ENCODE results near the gene SPNS2.

SPNS2 gene

DNA sequence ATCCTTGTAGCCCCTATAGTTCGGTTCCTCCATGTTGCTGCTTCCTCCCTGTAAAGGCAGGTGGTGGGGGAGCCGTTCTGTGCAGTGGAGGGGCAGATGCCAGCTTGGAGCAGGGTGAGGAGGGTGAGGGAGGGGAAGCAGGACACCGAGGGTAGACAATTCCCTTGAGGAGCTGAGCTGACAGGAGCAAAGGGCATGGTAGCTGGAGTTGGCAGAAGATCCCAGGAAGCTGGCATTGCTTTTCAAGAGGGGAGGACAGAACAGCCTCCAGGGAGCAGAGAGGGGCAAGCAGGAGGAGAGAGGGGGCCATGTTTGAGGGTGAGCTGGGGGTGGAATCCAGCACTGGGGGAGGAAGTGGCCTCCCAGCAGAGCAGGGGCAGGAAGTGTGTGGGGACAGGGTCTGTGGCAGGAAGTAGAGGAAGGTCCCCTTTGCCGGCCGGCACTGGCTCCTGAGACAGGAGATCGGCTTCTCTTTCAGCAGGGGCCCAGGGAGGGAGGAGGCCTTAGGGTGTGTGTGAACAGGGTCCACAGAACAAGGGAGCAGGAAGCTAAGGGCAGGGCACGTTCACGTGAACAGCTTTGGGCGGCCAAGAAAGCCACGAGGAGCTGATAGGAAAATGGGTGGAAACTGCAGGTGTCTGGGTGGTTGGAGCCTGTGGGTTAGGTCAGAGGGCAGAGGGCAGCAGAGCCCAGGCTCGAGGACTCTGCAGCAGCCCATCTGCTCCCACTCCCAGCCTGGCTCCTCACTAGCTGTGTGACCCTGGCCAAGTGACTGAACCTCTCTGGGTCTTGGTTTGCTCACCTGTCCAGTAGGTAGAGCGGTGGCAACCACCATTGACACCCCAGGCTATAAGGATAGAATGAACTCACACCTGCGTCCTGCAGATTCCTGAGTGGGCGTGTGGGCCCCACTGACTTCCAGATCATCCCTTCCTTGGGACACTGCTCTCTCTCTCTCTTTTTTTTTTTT lies 17.5 kb upstream of the SPNS2 start:
- DNase-seq (ENCODE audit: low read depth): peak; percentile 33

DNA sequence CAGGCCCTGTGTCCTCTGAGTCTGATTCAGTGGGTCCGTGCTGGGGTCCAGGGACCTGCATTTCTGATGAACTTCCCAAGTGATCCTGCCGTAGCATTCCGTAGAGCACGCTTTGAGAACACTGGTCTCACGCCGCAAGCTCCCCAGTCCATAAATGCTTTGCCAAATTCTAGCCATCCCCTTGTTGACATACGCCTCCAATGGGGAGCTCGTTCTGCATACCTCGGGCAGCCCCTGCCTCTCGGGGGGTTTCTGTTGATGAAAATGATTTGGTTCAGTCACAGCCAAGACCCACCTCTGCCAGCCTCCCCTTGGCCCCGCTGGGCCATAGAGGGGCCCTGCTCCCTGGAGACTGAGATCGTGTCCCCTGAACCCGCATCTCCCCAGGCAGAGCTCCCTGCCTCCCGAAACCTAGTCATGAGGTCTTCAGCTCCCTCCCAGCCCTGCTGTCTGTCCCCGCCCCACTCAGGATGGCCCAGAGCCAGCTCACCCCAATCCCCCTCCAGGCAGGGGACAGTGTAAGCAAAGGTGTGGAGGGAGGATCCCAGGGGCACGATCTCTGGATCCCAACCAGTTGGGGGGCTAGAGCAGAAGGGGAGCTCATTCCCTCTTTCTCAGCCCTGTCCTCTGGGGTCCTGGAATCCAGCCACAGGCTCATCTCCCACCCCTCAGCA lies 16.2 kb upstream of the SPNS2 start:
- no peak for DNase-seq (ENCODE audit: low read depth)

DNA sequence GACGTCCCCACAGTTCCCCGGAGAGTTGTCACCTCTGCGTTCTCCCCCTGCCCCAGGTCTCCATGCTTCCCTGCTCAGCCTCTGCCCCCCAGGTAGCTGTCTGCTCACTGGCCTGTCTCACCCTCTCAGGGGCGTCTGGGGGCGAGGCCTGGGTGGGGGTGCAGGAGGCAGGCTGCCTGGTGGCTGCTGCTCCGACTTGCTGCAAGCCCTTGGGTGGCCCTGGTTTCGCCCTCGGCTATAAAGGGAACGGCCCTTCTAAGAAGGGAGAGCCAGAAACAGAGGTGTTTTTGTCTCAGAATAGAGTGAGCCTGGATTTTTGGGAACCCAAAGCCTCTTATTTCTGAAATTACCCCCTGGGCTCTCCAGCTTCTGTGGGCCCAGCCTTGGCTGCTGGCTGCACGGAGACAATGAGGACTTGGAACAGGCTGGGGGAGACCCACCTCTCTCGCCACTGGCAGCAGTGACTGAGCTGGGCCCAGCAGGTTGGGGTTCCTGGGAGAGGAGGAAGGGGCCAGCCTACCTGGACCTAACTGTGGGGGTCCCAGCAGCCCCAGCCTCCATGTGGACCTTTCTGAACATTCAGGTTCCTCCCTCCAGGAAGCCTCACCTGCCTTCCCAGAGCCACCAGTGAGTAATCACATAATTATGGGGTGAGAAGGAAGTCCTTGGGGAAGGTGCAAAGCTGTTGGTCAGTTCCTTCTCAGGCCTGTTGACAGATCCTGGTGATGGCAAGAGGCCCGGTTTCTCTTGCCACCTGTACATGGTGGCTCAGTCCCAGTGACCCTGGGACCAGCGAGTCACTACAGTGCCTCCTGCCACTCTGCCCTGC lies 15.5 kb upstream of the SPNS2 start:
- DNase-seq (ENCODE audit: low read depth): no peak

DNA sequence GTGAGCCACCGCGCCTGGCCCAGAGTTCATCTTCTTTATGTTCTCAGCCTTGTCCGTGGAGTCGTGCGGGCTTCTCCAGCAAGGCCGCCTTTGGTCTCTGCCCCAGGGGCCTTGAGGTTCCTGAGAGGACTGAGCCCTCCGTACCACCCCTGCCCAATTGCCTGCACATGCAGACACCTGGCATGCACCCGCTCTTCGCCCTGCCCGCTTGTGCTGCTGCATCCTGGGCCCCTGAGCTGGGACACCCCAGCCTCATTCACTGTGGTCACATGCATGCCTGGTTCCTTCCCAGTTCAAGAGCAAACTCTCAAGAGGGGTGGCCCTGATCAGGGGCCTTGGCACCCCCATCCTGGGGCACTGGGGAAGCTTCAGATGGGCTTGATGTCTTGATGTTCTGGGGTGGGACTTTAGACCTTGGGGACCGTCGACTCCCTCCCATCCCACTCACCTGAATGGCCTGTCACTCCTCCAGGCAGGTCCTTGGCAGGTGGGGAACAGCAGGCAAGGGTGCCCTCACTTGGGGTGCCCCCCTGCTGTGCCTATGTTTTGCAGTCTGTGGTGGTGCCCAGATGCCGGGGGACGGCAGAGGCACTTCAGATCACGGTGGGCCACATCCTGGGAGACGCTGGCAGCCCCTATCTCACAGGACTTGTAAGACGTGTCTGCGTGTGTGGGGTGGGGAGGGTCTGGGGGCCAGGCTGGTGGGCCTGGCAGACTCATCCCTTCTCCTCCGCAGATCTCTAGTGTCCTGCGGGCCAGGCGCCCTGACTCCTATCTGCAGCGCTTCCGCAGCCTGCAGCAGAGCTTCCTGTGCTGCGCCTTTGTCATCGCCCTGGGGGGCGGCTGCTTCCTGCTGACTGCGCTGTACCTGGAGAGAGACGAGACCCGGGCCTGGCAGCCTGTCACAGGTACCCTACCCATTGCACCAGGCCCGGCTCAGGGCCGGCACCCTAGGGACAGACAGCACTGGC lies 12.7 kb upstream of the SPNS2 start:
- DNase-seq (ENCODE audit: low read depth): peak; percentile 38

DNA sequence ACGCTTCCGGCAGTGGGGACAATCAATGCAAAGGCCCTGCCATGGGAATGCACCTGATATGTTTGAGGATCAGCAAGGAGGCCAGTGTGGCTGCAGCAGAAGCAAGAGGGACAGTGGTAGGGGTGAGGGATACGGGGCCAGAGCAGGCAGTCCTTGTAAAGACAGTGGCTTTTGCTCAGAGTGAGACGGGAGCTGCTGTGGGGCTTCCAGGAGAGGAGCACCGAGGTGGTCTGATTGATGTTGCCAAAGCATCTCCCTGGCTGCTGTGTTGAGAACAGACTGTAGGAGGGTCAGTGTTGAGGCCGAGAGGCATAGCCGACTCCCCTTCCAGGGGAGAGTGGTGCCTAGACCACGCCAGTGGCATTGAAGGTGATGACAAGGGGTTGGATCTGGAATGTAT lies 11.4 kb upstream of the SPNS2 start:
- no peak for DNase-seq (ENCODE audit: low read depth)

DNA sequence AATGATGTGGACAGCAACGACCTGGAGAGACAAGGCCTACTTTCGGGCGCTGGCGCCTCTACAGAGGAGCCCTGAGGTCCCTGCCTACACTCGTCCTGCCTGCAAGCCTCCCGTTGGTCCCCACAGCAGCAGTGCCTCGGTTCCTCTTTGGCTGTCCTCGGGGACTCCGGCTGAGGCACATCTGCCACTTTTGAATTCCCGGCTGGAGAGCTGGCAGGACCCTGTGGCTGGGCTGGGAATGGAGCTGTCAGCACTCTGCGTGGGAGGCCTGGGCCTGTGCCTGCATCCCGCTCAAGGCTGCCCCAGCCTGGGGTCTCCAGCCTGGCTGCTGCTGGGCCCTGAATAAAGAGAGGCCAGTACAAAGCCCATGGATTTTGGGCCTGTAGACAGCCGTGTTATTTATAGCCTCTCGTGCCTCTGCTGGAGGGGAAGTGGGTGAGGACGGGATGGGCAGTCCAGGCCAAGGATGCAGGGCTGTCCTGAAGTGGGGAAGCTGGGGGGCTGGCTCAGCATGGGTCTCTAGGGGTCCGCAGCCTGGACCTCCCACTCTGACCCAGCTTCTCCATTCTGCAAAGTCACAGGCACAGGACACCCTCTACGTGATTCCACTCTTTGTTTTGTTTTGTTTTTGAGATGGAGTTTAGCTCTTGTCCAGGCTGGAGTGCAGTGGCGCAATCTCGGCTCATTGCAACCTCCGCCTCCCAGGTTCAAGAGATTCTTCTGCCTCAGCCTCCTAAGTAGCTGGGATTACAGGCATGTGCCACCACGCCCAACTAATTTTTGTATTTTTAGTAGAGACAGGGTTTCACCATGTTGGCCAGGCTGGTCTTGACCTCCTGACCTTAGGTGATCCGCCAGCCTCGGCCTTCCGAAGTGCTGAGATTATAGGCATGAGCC lies 10.6 kb upstream of the SPNS2 start:
- DNase-seq (ENCODE audit: low read depth): no peak

DNA sequence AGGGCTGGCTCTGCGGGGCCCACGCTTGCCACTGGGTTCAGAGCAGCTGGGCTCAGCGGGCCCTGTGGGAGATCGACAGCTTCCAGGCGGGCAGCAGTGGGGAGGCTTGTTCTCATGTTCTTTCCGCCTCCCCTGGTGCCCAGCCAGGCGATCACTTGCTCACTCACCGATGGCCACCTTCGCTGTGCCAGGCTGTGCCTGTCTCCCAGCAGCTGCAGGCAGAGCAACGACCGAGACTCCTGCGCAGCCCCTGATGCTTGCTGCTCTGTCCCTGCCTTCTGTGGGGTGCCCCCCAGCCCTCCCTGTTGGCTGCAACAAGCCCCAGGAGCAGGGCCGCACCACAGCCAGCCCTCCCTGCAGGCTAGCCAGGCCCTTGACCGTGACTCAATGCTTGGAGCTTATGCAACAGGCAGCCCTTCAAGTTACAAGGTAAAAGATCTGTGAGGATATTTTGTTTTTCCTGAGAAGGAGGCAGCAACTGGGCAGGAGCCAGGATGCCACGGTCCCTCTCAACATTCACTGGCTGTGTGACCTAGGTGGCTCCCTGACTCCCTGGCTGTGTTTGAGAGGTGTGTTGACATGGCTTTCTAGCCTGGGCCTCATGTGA lies 9.6 kb upstream of the SPNS2 start:
- no peak for DNase-seq (ENCODE audit: low read depth)

DNA sequence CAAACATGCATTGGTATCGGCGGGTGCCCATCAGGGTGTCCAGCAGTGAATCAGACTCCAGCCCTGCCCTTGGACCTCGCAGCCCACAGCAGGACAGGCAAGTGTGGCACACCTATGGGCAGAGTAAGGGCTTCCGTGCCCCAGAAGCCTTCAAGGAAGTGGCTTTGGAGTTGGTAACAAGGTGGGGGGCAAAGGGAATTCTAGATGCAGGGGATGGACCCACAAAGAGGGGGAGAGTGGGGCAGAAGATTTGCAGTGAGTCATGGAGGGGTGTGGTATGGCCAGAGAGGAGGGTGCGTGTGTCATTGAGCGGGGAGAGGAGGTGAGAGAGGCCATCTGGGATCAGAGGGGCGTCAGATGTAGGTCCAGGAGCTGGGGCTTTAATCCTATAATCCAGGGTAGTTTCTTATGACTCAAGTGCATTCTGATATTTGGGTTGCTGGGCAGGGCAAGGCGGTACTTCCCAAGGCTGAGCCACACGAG lies 8.5 kb upstream of the SPNS2 start:
- no peak for DNase-seq (ENCODE audit: low read depth)

DNA sequence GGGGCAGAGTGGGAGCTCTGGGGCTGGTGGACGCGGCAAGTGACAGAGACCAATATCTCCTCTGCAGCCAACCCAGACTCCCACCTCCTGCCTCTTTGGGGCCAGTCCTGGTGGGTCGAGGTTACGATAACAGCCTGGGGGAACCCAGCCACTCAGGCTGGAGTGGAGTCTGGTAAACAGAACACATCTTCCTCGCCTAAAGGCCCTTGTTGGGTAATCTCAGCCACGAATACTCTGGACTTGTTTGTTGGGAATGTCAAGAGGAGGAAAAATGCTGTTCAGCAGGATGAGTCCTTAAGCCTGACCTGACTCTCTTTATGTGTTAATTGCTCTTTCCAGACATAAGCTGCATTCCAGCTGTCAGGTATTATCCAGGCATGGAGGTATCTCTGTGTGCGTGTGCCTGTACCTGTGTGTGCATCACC lies 8.0 kb upstream of the SPNS2 start:
- no peak for DNase-seq (ENCODE audit: low read depth)

DNA sequence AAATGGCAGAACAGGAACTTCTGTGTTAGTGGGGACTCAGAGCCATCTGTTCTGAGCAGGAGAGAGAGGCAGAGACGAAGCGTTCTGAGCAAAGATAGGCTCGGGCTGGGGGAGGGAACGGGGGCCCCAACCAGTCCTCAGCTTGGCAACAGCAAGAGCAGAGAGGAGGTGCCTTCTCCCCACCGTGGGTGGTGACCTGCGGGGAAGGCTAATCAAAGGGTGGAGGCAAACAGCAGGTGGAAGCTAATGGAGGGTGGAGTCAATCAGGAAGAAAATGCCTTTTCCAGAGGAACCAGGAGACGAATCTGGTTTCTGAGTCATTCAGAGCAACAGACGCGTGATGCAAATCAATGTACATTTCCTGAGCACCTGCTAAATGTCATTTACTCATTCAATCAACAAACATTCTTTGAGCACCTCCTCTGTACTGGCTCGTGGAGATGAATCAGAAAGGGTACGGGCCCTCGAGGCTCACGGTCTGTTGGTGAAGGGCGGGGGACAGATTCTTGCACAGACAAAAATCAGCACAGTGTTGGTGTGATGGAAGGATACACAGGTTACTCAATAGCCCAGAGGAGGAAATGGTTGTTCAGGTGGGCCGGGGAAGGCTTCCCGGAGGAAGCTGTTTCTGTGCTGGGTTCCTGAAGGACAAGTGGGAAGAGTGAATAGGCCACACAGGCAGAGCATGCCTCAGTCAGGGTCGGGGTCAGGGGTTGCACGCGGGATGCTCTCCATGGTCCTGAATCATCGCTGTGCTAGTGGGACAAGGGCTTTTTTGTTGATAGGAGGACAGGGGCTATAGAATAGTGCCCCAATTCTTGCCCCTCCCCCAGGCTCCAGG lies 5.7 kb upstream of the SPNS2 start:
- no peak for DNase-seq (ENCODE audit: low read depth)

DNA sequence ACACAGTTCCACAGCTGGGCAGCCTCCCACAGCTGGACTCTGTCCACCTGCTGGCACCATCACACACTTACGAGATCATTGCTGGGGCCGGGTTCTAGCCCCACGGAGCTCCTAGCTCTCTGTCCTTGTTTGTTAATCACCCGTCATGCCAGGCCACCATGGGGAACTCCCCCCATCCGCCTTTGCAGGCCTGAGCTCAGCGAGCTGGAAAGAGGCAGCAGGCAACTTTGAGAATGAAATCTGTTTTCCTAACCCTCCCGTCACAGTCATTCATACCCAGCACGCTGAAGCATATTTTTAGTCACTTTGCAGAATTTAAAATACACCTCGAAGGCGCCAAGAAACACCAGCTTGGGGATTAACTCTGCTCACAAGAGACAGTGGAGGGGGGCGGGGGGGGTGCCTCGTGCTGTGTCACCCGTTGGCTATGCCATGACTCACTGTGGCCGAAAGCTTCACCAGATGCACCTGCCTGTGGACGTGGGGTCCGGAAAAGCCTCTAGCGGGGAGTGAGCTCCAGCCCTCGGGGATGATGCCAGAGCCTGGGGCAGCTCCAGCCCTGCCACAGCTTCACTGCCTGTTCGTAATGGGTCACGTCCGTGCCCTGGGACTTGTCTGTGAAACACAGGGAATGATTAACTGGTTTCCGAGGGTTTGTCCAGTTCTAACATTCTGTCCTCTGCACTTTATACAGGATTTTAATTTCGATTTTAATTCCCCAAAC lies 1.4 kb upstream of the SPNS2 start:
- DNase-seq (ENCODE audit: low read depth): no peak

DNA sequence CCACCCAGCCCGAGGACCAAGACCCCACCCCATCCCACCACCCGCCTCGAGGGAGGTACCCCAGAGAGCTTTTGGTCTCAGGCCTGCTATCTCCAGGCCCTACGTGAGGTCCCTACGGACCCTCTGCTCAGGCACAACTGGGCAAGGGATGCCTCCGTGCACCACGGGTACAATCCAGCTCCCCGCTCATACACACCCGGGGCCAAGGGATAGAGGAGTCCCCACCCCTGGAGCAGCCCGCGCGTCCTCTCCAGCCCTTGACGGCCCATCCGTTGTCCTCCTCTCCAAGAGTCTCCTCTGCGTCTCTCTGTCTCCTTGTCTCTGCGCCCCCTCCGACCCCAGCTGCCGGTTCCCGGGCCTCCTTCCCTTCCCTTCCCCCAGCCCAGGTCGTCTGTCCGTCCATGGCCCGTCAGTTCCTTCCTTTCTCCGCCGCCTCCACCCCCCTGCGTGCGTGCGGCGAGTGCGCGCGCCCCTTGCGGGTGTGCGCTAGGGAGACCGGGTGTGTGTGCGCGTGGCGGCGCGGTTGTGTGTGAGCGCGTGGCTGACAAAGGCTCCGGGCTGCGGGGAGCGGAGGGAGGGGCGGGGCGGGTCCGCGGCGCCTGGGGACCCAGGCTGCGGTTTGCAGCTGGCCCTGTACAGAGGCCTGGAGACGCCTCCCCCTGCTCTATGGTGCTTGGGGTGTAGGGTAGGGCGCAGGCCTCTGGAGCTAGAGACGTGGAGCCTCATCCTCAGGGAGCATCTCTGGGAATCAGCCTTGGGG lies 930 bp downstream of the SPNS2 start:
- DNase-seq (ENCODE audit: low read depth): no peak

DNA sequence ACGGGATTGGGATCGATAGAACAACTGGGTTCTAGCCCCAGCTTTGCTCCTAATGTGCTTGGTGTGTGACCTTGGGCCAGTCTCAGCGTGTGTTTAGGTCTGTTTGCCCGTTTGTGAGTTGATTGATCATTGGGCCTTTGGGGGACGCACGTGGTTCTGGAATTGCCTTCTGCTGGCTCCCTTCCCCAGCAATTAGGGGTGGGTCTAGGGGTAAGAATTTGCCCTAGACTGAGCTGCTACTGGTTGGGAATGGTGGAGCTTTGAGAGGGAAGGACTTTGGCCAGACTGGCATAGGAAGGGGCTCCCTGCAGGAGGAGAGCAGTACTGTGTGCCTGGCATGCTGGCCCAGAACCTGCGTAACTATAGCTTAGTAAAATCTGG lies 1.5 kb downstream of the SPNS2 start:
- no peak for DNase-seq (ENCODE audit: low read depth)

DNA sequence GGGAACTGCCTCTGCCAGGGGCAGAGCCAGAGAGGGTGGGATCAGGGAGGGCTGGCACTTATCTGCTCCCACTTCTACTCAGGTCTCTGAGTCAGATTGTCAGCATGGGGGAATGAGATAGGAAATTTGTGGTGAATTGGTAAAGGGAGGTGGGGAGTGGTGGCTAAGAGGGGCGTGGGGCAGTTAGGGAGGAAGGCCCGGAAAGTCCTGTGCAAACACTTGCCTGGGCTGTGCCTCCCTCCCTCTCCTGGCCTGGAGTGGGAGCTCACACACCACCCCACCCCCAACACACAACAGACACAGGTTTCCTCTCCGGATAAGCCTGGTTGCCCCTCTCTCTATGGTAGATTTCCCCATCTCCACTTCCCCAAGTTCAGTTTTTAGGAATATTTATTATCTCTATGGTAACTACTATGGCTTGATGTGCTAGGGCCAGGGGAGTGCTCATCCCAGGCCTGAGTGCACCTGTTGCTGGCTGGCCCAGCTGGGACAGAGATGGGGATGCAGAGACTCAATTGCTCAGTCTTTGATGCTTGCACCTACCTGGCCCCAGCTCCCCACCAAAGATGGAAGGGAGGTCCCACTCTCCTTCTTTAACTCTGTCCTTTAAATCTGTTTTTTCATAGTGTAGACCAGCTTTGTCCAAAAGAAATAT lies 2.7 kb downstream of the SPNS2 start:
- DNase-seq (ENCODE audit: low read depth): no peak

DNA sequence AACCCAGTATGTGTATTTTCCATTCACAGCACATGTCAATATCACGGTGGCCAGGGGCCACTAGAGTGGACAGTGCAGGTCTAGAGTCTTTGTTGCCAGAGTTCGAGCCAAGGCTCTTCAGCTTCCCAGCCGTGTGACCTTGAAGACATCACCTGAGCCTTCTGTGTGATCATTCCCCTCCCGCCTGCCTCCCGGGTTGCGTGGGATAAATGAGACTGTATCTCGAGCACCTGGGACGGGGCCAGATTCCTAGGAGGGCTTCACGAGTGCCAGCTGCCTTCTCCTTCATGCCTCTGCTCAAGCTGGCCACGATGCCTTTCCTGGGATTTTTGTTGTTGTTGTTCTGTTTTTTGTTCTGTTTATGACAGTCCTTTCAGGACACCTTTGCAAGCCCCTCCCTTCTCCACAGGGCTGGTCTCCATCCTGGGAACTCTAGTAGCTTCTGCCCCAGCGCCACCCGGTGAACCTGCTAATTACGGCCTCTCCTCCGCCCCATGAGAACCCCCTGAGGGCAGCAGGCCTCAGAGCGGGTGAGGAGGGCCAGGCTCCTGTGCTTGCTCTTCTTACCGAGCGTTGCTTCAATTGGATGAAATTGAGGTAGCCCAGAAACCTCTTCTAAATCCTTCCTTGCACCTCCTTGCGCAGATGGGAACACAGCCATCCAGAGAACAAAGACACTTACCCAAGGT lies 3.9 kb downstream of the SPNS2 start:
- no peak for DNase-seq (ENCODE audit: low read depth)
